Loucy (cell line): Measurements from ENCODE around the gene SMIM13.

Experiments
- H2AFZ ChIP-seq: fragments of 200-600 bp; sonication (generic); 2 replicates; pipeline ENCODE4 v1.6.0; 2016; ENCODE audit warnings: antibody characterized with exemption, mild to moderate bottlenecking, low read length, moderate library complexity
- H3F3A ChIP-seq: fragments of 200-600 bp; 2 replicates; pipeline ENCODE4 v1.6.0; 2016; ENCODE audit warnings: antibody characterized with exemption, low read depth, mild to moderate bottlenecking
- H3K27me3 ChIP-seq: fragments of 200-600 bp; sonication (generic); 2 replicates; pipeline ENCODE4 v1.6.1; 2014; ENCODE audit warnings: low read length, mild to moderate bottlenecking; ENCODE audit not compliant: insufficient read depth, poor library complexity, severe bottlenecking
- H3K36me3 ChIP-seq: fragments of 200-600 bp; sonication (generic); 2 replicates; pipeline ENCODE4 v1.6.1; 2016; ENCODE audit warnings: low read length; ENCODE audit not compliant: insufficient read depth
- H3K4me1 ChIP-seq: fragments of 200-600 bp; sonication (generic); 2 replicates; pipeline ENCODE4 v1.5.1; 2014; ENCODE audit warnings: low read length, mild to moderate bottlenecking; ENCODE audit not compliant: insufficient read depth, poor library complexity, severe bottlenecking
- H3K4me2 ChIP-seq: fragments of 200-600 bp; sonication (generic); 2 replicates; pipeline ENCODE4 v1.6.0; 2014; ENCODE audit warnings: antibody characterized with exemption, low read length, low read depth, mild to moderate bottlenecking; ENCODE audit not compliant: poor library complexity, severe bottlenecking
- H3K4me3 ChIP-seq: fragments of 200-600 bp; sonication (generic); 2 replicates; pipeline ENCODE4 v1.5.1; 2014; ENCODE audit warnings: low read length, mild to moderate bottlenecking, mixed read lengths; ENCODE audit not compliant: poor library complexity, severe bottlenecking
- H3K79me2 ChIP-seq: fragments of 200-600 bp; sonication (generic); 2 replicates; pipeline ENCODE4 v1.6.1; 2014; ENCODE audit warnings: low read length; ENCODE audit not compliant: insufficient read depth
- H3K9ac ChIP-seq: fragments of 200-600 bp; sonication (generic); 2 replicates; pipeline ENCODE4 v1.6.0; 2014; ENCODE audit warnings: mild to moderate bottlenecking, low read depth, low read length, moderate library complexity; ENCODE audit not compliant: poor library complexity, severe bottlenecking
- H3K9me2 ChIP-seq: fragments of 200-600 bp; sonication (generic); replicated peaks from 2 replicates; pipeline ENCODE4 v1.6.1; 2016; ENCODE audit warnings: low read depth, low read length, mixed read lengths
- H3K9me3 ChIP-seq: fragments of 200-600 bp; sonication (generic); 2 replicates; pipeline ENCODE4 v1.6.1; 2014; ENCODE audit warnings: mild to moderate bottlenecking, antibody characterized with exemption, low read length, low read depth; ENCODE audit not compliant: insufficient read depth
- H4K20me1 ChIP-seq: fragments of 200-600 bp; sonication (generic); 2 replicates; pipeline ENCODE4 v1.6.0; 2014; ENCODE audit warnings: antibody characterized with exemption, low read length, mild to moderate bottlenecking; ENCODE audit not compliant: insufficient read depth, poor library complexity, severe bottlenecking
- CTCF ChIP-seq: fragments of 200-600 bp; sonication (generic); conservative IDR thresholded peaks from 2 replicates; pipeline ENCODE4 v1.5.1; 2014; ENCODE audit warnings: mild to moderate bottlenecking, antibody characterized with exemption, low read length
- EZH2phosphoT487 ChIP-seq: fragments of 200-600 bp; IDR thresholded peaks from 2 replicates; pipeline ENCODE4 v1.6.1; 2018; ENCODE audit warnings: antibody characterized with exemption, mild to moderate bottlenecking, moderate library complexity, borderline replicate concordance

Gene SMIM13

GRCh38 chr6:11155589-11155988 is 62.0 kb downstream of the SMIM13 start:
- no peak overlapping the region for H2AFZ ChIP-seq
- no peaks in the 10 kb centered on the region for H3K79me2 ChIP-seq
- no peak overlapping the region for H3K9ac ChIP-seq
- no peak overlapping the region for H3K4me2 ChIP-seq
- no peaks in the 10 kb centered on the region for H3K9me3 ChIP-seq
- no peak overlapping the region for H3K4me3 ChIP-seq
- H3F3A ChIP-seq: no peaks in the 10 kb centered on the region
- no peaks in the 10 kb centered on the region for H3K4me1 ChIP-seq
- no peak for TF ChIP-seq EZH2phosphoT487
- no peak for TF ChIP-seq CTCF
- H4K20me1 ChIP-seq: no peaks in the 10 kb centered on the region
- no peaks in the 10 kb centered on the region for H3K9me2 ChIP-seq
- H3K27me3 ChIP-seq: no peaks in the 10 kb centered on the region
- H3K36me3 ChIP-seq: no peaks in the 10 kb centered on the region

GRCh38 chr6:11160199-11160598 is 66.6 kb downstream of the SMIM13 start:
- no peak overlapping the region for H3K9ac ChIP-seq
- TF ChIP-seq CTCF: no peak
- no peak for TF ChIP-seq EZH2phosphoT487
- H3K4me3 ChIP-seq: no peak overlapping the region
- H3K9me2 ChIP-seq: no peaks in the 10 kb centered on the region
- no peak overlapping the region for H3K4me2 ChIP-seq
- no peaks in the 10 kb centered on the region for H3K36me3 ChIP-seq
- no peaks in the 10 kb centered on the region for H3K9me3 ChIP-seq
- H3K27me3 ChIP-seq: no peaks in the 10 kb centered on the region
- H4K20me1 ChIP-seq: no peaks in the 10 kb centered on the region
- no peaks in the 10 kb centered on the region for H3K4me1 ChIP-seq
- H3K79me2 ChIP-seq: no peaks in the 10 kb centered on the region
- H2AFZ ChIP-seq: no peak overlapping the region
- H3F3A ChIP-seq: no peaks in the 10 kb centered on the region

GRCh38 chr6:11161031-11161956 is 67.7 kb downstream of the SMIM13 start:
- TF ChIP-seq EZH2phosphoT487 (no peak), CTCF (no peak)

More at GRCh38 chr6:11161031-11161956, 67.7 kb downstream of the SMIM13 start:
- no peaks in the 10 kb centered on the region for H3K9me3 ChIP-seq
- no peaks in the 10 kb centered on the region for H3K36me3 ChIP-seq
- H3K4me3 ChIP-seq: no peak overlapping the region
- no peak overlapping the region for H3K9ac ChIP-seq
- H3F3A ChIP-seq: no peaks in the 10 kb centered on the region
- no peaks in the 10 kb centered on the region for H4K20me1 ChIP-seq
- no peaks in the 10 kb centered on the region for H3K27me3 ChIP-seq
- H3K79me2 ChIP-seq: no peaks in the 10 kb centered on the region
- H3K4me1 ChIP-seq: no peaks in the 10 kb centered on the region
- H3K4me2 ChIP-seq: no peak overlapping the region
- no peak overlapping the region for H2AFZ ChIP-seq
- H3K9me2 ChIP-seq: no peaks in the 10 kb centered on the region
